Measurements from ENCODE around the gene RASA4B. TPM values are rescaled to one million over a fixed set of nuclear protein-coding genes. Genes with fewer than 3 reads are reported as not detected.
A peak's percentile ranks its signal among the peaks of the same experiment; 100 is the strongest.

The RASA4B gene
- total and polyA plus RNA-seq, 8 donors = 8.6 to 35.9 (median 16.8) TPM

DNA sequence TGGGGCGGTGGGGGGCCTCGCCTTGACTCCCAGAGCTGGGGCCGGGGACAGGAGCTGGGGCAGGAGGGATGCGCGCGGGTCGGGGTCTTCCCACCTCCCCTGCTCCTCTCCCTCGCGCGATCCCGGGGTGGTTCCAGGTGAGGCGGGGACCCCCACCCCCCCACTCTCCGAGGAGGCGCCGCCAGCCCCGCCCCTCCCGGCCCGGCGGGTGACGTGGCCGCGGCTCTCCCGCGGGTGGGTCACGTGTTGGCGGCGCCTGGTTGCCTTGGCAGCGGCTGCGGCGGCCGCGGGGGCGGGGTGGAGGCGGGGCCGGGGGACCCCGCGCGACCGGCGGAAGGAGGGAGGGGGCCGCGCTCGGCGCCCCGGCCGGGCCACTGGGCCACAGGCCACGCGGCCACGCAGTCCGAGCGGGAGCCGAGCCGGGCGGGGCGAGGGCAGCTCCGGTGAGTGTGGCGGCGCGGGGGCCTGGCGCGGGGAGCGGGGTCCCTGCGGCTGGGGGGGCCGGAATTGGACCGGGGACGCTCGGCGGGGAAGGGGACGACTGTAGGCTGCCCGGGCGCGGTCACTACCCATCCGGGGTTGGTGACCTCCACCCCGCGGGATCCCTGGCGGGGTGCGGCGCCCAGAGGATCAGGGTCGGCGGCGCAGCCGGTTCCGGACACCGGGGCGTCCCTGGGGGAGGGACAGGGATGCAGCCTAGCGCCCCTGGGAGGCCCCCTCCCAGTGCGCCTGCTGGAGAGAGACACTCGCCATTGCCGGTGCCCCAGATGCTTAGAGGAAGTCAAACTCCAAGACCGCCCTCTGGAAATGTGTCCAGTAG is 84.1 kb downstream of the RASA4B start, which contains the start of gene ORAI2:
ORAI2 (plus strand) TSS at position 357 of the 820 bp plus-strand sequence. CDS start 5,382 bp downstream, outside the sequence.
- intact Hi-C loops (cut with DNase I; ENCODE audit: low total_unique reads) = no loop called here
- H3K36me3 ChIP-seq = peaks cover 0 to 13% (median 9%) of the 10 kb centered on the region in 4 donors
- H3K27ac ChIP-seq = peak within 1 kb of the TSS; percentile 73 to 88 (median 84)
- peak within 1 kb of the TSS; percentile 80 to 99 (median 84) for H3K4me3 ChIP-seq
- no peaks in the 10 kb centered on the region for H3K9me3 ChIP-seq
- 0 to 2% (median 1%) methylated on average over 12 to 90 of the region's 90 CpGs for WGBS, 5 donors
- H3K27me3 ChIP-seq = no peaks in the 10 kb centered on the region
- peaks cover 11 to 47% (median 32%) of the 10 kb centered on the region in 4 donors for H3K4me1 ChIP-seq
- DNase-seq = peak; percentile 82 to 93
- TF ChIP-seq, protein P1, sequence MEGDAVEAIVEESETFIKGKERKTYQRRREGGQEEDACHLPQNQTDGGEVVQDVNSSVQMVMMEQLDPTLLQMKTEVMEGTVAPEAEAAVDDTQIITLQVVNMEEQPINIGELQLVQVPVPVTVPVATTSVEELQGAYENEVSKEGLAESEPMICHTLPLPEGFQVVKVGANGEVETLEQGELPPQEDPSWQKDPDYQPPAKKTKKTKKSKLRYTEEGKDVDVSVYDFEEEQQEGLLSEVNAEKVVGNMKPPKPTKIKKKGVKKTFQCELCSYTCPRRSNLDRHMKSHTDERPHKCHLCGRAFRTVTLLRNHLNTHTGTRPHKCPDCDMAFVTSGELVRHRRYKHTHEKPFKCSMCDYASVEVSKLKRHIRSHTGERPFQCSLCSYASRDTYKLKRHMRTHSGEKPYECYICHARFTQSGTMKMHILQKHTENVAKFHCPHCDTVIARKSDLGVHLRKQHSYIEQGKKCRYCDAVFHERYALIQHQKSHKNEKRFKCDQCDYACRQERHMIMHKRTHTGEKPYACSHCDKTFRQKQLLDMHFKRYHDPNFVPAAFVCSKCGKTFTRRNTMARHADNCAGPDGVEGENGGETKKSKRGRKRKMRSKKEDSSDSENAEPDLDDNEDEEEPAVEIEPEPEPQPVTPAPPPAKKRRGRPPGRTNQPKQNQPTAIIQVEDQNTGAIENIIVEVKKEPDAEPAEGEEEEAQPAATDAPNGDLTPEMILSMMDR (IDR thresholded peaks at IDR 0.05) = no peak
- TF ChIP-seq EP300 (IDR thresholded peaks at IDR 0.05) (no peak), POLR2A (IDR thresholded peaks at IDR 0.05) (no peak), POLR2AphosphoS5 (IDR thresholded peaks at IDR 0.05) (no peak)

Other genes with a start within 250 kb of the RASA4B start
- 10 to 100 TPM in 1 of 5 donors, 1 to 10 TPM in 2, under 1 TPM in 1, not detected in 1; 0.37 to 11.1 (median 6.5) TPM for gene SH2B2, start 230.9 kb downstream of the RASA4B start, total RNA-seq
- 1 to 10 TPM; 2.3 to 2.7 (median 2.6) TPM for gene SH2B2, start 230.9 kb downstream of the RASA4B start, polyA plus RNA-seq
- gene SPDYE6, start 161.3 kb downstream of the RASA4B start, total RNA-seq = not detected
- not detected for gene SPDYE6, start 161.3 kb downstream of the RASA4B start, polyA plus RNA-seq
- gene PRKRIP1, start 121.4 kb downstream of the RASA4B start, total RNA-seq = 10 to 100 TPM; 23.9 to 92.7 (median 34.0) TPM
- gene PRKRIP1, start 121.4 kb downstream of the RASA4B start, polyA plus RNA-seq = 10 to 100 TPM; 23.5 to 29.6 (median 28.7) TPM
- gene ORAI2, start 84.2 kb downstream of the RASA4B start, total RNA-seq = 10 to 100 TPM in 1 of 5 donors, 1 to 10 TPM in 2, under 1 TPM in 1, not detected in 1; 0.58 to 44.3 (median 9.1) TPM
- gene ORAI2, start 84.2 kb downstream of the RASA4B start, polyA plus RNA-seq = 1 to 10 TPM; 1.9 to 8.0 (median 5.7) TPM
- 10 to 100 TPM in 1 of 5 donors, 1 to 10 TPM in 4; 1.2 to 27.4 (median 7.5) TPM for gene ALKBH4, start 52.9 kb downstream of the RASA4B start, total RNA-seq
- gene ALKBH4, start 52.9 kb downstream of the RASA4B start, polyA plus RNA-seq = 1 to 10 TPM; 8.7 to 9.5 (median 9.2) TPM
- gene LRWD1, start 52.8 kb downstream of the RASA4B start, total RNA-seq = 100 to 1,000 TPM in 1 of 5 donors, 10 to 100 TPM in 3, 1 to 10 TPM in 1; 4.5 to 238 (median 14.7) TPM
- 10 to 100 TPM in 2 of 3 donors, 1 to 10 TPM in 1; 9.1 to 12.7 (median 11.4) TPM for gene LRWD1, start 52.8 kb downstream of the RASA4B start, polyA plus RNA-seq
- 1 to 10 TPM; 1.2 to 8.1 (median 5.7) TPM for gene POLR2J, start 38.9 kb downstream of the RASA4B start, total RNA-seq
- 100 to 1,000 TPM; 100 to 152 (median 141) TPM for gene POLR2J, start 38.9 kb downstream of the RASA4B start, polyA plus RNA-seq
- 10 to 100 TPM in 3 of 5 donors, under 1 TPM in 1, not detected in 1; 0.89 to 37.3 (median 11.3) TPM for gene UPK3BL2, start 25.9 kb upstream of the RASA4B start, total RNA-seq
- 10 to 100 TPM in 1 of 3 donors, not detected in 2; 15.5 TPM for gene UPK3BL2, start 25.9 kb upstream of the RASA4B start, polyA plus RNA-seq
- gene SPDYE2, start 33.4 kb upstream of the RASA4B start, total RNA-seq = not detected
- not detected for gene SPDYE2, start 33.4 kb upstream of the RASA4B start, polyA plus RNA-seq
- 10 to 100 TPM; 13.8 to 84.3 (median 33.8) TPM for gene POLR2J3, start 54.8 kb upstream of the RASA4B start, total RNA-seq
- 10 to 100 TPM in 2 of 3 donors, 1 to 10 TPM in 1; 6.9 to 40.8 (median 33.0) TPM for gene POLR2J3, start 54.8 kb upstream of the RASA4B start, polyA plus RNA-seq
- 10 to 100 TPM in 4 of 5 donors, 1 to 10 TPM in 1; 7.6 to 57.2 (median 17.4) TPM for gene RASA4, start 99.0 kb upstream of the RASA4B start, total RNA-seq
- 10 to 100 TPM; 11.5 to 17.4 (median 13.1) TPM for gene RASA4, start 99.0 kb upstream of the RASA4B start, polyA plus RNA-seq
- gene UPK3BL1, start 125.0 kb upstream of the RASA4B start, total RNA-seq = 10 to 100 TPM in 3 of 5 donors, 1 to 10 TPM in 2; 5.5 to 28.3 (median 20.4) TPM
- 10 to 100 TPM; 20.2 to 80.7 (median 29.0) TPM for gene UPK3BL1, start 125.0 kb upstream of the RASA4B start, polyA plus RNA-seq
- gene SPDYE2B, start 132.5 kb upstream of the RASA4B start, total RNA-seq = not detected
- gene SPDYE2B, start 132.5 kb upstream of the RASA4B start, polyA plus RNA-seq = not detected
- 10 to 100 TPM in 2 of 5 donors, 1 to 10 TPM in 2, not detected in 1; 1.3 to 17.4 (median 12.1) TPM for gene POLR2J2, start 153.9 kb upstream of the RASA4B start, total RNA-seq
- 1 to 10 TPM in 2 of 3 donors, under 1 TPM in 1; 0.46 to 1.8 (median 1.4) TPM for gene POLR2J2, start 153.9 kb upstream of the RASA4B start, polyA plus RNA-seq
- 10 to 100 TPM in 4 of 5 donors, 1 to 10 TPM in 1; 6.7 to 35.0 (median 15.6) TPM for gene FAM185A, start 231.2 kb upstream of the RASA4B start, total RNA-seq
- 1 to 10 TPM; 5.3 to 5.7 (median 5.5) TPM for gene FAM185A, start 231.2 kb upstream of the RASA4B start, polyA plus RNA-seq

Measured in stomach (tissue), 9 donors.